ENCODE data around the gene LARP1. TPM values are rescaled to one million over a fixed set of nuclear protein-coding genes. Genes with fewer than 3 reads are reported as not detected.

The LARP1 gene
- total and polyA plus RNA-seq, 4 donors, result 26.0 to 74.1 (median 32.6) TPM

DNA sequence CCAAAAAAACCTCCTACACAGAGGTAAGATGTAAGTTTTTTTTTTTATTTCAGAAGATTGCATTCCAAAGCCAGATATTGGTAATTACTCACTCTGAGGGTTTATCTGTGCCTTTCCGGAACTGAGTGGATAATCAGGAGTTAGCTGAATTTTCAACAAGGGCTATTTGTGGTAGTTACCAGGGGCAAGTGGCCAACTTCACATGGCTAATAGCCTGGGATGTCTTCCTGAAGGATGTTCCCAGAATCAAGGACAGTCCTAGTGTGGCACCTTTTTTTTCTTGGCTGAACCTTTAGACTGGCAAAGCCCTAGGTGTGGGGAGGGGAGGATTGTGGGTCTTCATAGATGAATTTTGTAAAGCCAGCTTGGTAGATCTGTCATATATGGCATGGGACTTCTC lies 7.1 kb downstream of the LARP1 start:
- Histone ChIP-seq H3K27me3 (ENCODE audit: control insufficient read depth in 4 of 4, insufficient read depth in 4 of 4, low read length in 3 of 4) (no peaks in the 10 kb centered on the region), H3K9me3 (ENCODE audit: control insufficient read depth in 4 of 4, low read length in 3 of 4) (no peaks in the 10 kb centered on the region), H3K4me3 (ENCODE audit: low read depth in 1 of 3, low read length in 3 of 3) (no peak overlapping the region), H3K4me1 (ENCODE audit: control insufficient read depth in 4 of 4, insufficient read depth in 4 of 4, low read length in 3 of 4) (peaks cover 9 to 52% (median 37%) of the 10 kb centered on the region in 4 donors), H3K9ac (ENCODE audit: low read depth in 1 of 2, low read length in 2 of 2) (no peak overlapping the region), H3K27ac (ENCODE audit: low read depth in 1 of 2, low read length in 2 of 2) (no peak overlapping the region), H3K36me3 (ENCODE audit: control insufficient read depth in 4 of 4, insufficient read depth in 3 of 4, low read depth in 1 of 4, low read length in 3 of 4) (no peaks in the 10 kb centered on the region)
- WGBS, result 87% methylated on average over 1 of the region's 1 CpG
- DNase-seq (ENCODE audit: low spot score), result no peak
- TF ChIP-seq FOXA2 (IDR thresholded peaks at IDR 0.05), result no peak
- TF ChIP-seq JUND (IDR thresholded peaks at IDR 0.05), result no peak
- TF ChIP-seq RXRA (IDR thresholded peaks at IDR 0.05), result no peak
- TF ChIP-seq YY1 (IDR thresholded peaks at IDR 0.05), result no peak
- TF ChIP-seq EGR1 (IDR thresholded peaks at IDR 0.05; ENCODE audit: low read depth in 2 of 2), result no peak
- no peak for TF ChIP-seq SP1 (IDR thresholded peaks at IDR 0.05)
- TF ChIP-seq ATF3 (IDR thresholded peaks at IDR 0.05), result no peak
- TF ChIP-seq GABPA (IDR thresholded peaks at IDR 0.05 in 1 of 2, conservative IDR thresholded peaks at IDR 0.05 in 1 of 2), result no peak
- no peak for TF ChIP-seq TAF1 (conservative IDR thresholded peaks at IDR 0.05)
- TF ChIP-seq FOXA1 (IDR thresholded peaks at IDR 0.05), result no peak
- TF ChIP-seq, protein P1, sequence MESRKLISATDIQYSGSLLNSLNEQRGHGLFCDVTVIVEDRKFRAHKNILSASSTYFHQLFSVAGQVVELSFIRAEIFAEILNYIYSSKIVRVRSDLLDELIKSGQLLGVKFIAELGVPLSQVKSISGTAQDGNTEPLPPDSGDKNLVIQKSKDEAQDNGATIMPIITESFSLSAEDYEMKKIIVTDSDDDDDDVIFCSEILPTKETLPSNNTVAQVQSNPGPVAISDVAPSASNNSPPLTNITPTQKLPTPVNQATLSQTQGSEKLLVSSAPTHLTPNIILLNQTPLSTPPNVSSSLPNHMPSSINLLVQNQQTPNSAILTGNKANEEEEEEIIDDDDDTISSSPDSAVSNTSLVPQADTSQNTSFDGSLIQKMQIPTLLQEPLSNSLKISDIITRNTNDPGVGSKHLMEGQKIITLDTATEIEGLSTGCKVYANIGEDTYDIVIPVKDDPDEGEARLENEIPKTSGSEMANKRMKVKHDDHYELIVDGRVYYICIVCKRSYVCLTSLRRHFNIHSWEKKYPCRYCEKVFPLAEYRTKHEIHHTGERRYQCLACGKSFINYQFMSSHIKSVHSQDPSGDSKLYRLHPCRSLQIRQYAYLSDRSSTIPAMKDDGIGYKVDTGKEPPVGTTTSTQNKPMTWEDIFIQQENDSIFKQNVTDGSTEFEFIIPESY (IDR thresholded peaks at IDR 0.05), result no peak
- TF ChIP-seq, protein P2, sequence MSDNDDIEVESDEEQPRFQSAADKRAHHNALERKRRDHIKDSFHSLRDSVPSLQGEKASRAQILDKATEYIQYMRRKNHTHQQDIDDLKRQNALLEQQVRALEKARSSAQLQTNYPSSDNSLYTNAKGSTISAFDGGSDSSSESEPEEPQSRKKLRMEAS (IDR thresholded peaks at IDR 0.05), result no peak
- TF ChIP-seq, protein P3, sequence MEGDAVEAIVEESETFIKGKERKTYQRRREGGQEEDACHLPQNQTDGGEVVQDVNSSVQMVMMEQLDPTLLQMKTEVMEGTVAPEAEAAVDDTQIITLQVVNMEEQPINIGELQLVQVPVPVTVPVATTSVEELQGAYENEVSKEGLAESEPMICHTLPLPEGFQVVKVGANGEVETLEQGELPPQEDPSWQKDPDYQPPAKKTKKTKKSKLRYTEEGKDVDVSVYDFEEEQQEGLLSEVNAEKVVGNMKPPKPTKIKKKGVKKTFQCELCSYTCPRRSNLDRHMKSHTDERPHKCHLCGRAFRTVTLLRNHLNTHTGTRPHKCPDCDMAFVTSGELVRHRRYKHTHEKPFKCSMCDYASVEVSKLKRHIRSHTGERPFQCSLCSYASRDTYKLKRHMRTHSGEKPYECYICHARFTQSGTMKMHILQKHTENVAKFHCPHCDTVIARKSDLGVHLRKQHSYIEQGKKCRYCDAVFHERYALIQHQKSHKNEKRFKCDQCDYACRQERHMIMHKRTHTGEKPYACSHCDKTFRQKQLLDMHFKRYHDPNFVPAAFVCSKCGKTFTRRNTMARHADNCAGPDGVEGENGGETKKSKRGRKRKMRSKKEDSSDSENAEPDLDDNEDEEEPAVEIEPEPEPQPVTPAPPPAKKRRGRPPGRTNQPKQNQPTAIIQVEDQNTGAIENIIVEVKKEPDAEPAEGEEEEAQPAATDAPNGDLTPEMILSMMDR (IDR thresholded peaks at IDR 0.05; ENCODE audit: low read depth, low read length, missing input control), result no peak
- no peak for TF ChIP-seq HNF4G (IDR thresholded peaks at IDR 0.05)
- no peak for TF ChIP-seq HNF4A (conservative IDR thresholded peaks at IDR 0.05)
- no peak for TF ChIP-seq NR2F2 (IDR thresholded peaks at IDR 0.05)
- no peak for TF ChIP-seq REST (IDR thresholded peaks at IDR 0.05)
- TF ChIP-seq RAD21 (IDR thresholded peaks at IDR 0.05), result no peak

Measured in liver (tissue), 9 donors.